H9 (cell line): ENCODE results near the gene ART4. TPM values are rescaled to one million over a fixed set of nuclear protein-coding genes. Genes with fewer than 3 reads are reported as not detected.

Experiments
- DNase-seq: peaks from one replicate; pipeline ENCODE4 v3.0.0-alpha.2; 2017
- H2AFZ ChIP-seq: one replicate; pipeline ENCODE4 v1.6.1; 2013; ENCODE audit warnings: mild to moderate bottlenecking, low read length, control low read depth, moderate library complexity
- H2AK5ac ChIP-seq: 2 replicates; pipeline ENCODE4 v1.6.1; 2013; ENCODE audit warnings: low read length, control low read depth, mixed read lengths; ENCODE audit not compliant: insufficient read length
- H2BK120ac ChIP-seq: one replicate; pipeline ENCODE4 v1.6.1; 2013; ENCODE audit warnings: low read depth, mild to moderate bottlenecking, low read length, control low read depth, inconsistent platforms; ENCODE audit not compliant: poor library complexity, severe bottlenecking
- H2BK12ac ChIP-seq: 2 replicates; pipeline ENCODE4 v1.6.1; 2013; ENCODE audit warnings: low read length, control low read depth, mixed read lengths, low read depth; ENCODE audit not compliant: insufficient read length
- H2BK15ac ChIP-seq: 2 replicates; pipeline ENCODE4 v1.6.1; 2013; ENCODE audit warnings: low read depth, low read length, control low read depth
- H2BK20ac ChIP-seq: one replicate; pipeline ENCODE4 v1.6.1; 2013; ENCODE audit warnings: low read depth, mild to moderate bottlenecking, low read length, control low read depth, inconsistent platforms; ENCODE audit not compliant: poor library complexity, severe bottlenecking
- H2BK5ac ChIP-seq: 2 replicates; pipeline ENCODE4 v1.6.1; 2013; ENCODE audit warnings: low read length, control low read depth, mixed read lengths; ENCODE audit not compliant: insufficient read length
- H3K14ac ChIP-seq: 2 replicates; pipeline ENCODE4 v1.6.1; 2013; ENCODE audit warnings: low read length, control low read depth; ENCODE audit not compliant: insufficient read depth
- H3K18ac ChIP-seq: 2 replicates; pipeline ENCODE4 v1.6.1; 2013; ENCODE audit warnings: low read depth, mild to moderate bottlenecking, mixed read lengths, low read length, control low read depth; ENCODE audit not compliant: insufficient read length
- H3K23ac ChIP-seq: 2 replicates; pipeline ENCODE4 v1.6.1; 2013; ENCODE audit warnings: low read length, control low read depth, mixed read lengths, low read depth; ENCODE audit not compliant: insufficient read length
- H3K23me2 ChIP-seq: 2 replicates; pipeline ENCODE4 v1.6.1; 2013; ENCODE audit warnings: low read depth, mild to moderate bottlenecking, mixed read lengths, low read length, control low read depth; ENCODE audit not compliant: insufficient read length, poor library complexity, severe bottlenecking
- H3K27ac ChIP-seq: 2 replicates; pipeline ENCODE4 v1.5.1; 2013; ENCODE audit warnings: low read length, control low read depth, mixed read lengths, low read depth; ENCODE audit not compliant: insufficient read length
- H3K27me3 ChIP-seq: 2 replicates; pipeline ENCODE4 v1.6.1; 2013; ENCODE audit warnings: low read length, control low read depth, inconsistent platforms; ENCODE audit not compliant: insufficient read depth
- H3K4ac ChIP-seq: 2 replicates; pipeline ENCODE4 v1.6.1; 2013; ENCODE audit warnings: low read depth, mild to moderate bottlenecking, control low read depth, inconsistent platforms, low read length, moderate library complexity
- H3K4me1 ChIP-seq: 2 replicates; pipeline ENCODE4 v1.6.1; 2013; ENCODE audit warnings: low read length, control low read depth, inconsistent platforms; ENCODE audit not compliant: insufficient read depth
- H3K4me2 ChIP-seq: 2 replicates; pipeline ENCODE4 v1.6.1; 2013; ENCODE audit warnings: low read length, control low read depth, mixed read lengths; ENCODE audit not compliant: insufficient read length, insufficient read depth
- H3K56ac ChIP-seq: 2 replicates; pipeline ENCODE4 v1.6.1; 2013; ENCODE audit warnings: low read depth, mild to moderate bottlenecking, mixed read lengths, low read length, control low read depth; ENCODE audit not compliant: insufficient read length
- H3K79me1 ChIP-seq: 2 replicates; pipeline ENCODE4 v1.6.1; 2013; ENCODE audit warnings: low read depth, mild to moderate bottlenecking, moderate library complexity, low read length, control low read depth, inconsistent platforms; ENCODE audit not compliant: insufficient read depth, poor library complexity, severe bottlenecking
- H3K79me2 ChIP-seq: 2 replicates; pipeline ENCODE4 v1.6.1; 2013; ENCODE audit warnings: low read length, control low read depth, inconsistent platforms; ENCODE audit not compliant: insufficient read depth
- H3K9ac ChIP-seq: 2 replicates; pipeline ENCODE4 v1.6.1; 2013; ENCODE audit warnings: low read length, control low read depth, mixed read lengths; ENCODE audit not compliant: insufficient read length; ENCODE audit errors: extremely low read depth
- H3K9me3 ChIP-seq: one replicate; pipeline ENCODE4 v1.6.1; 2013; ENCODE audit warnings: low read depth, low read length, inconsistent platforms; ENCODE audit not compliant: control insufficient read depth
- H3T11ph ChIP-seq: one replicate; pipeline ENCODE4 v1.6.1; 2013; ENCODE audit warnings: mild to moderate bottlenecking, low read length, control low read depth, inconsistent platforms
- H4K20me1 ChIP-seq: one replicate; pipeline ENCODE4 v1.6.1; 2013; ENCODE audit not compliant: control insufficient read depth, insufficient read length, insufficient read depth
- H4K5ac ChIP-seq: 2 replicates; pipeline ENCODE4 v1.6.1; 2013; ENCODE audit warnings: low read depth, mild to moderate bottlenecking, mixed read lengths, low read length, control low read depth; ENCODE audit not compliant: insufficient read length
- H4K8ac ChIP-seq: replicated peaks from 2 replicates; pipeline ENCODE4 v1.6.1; 2013; ENCODE audit warnings: low read length, control low read depth, mixed read lengths, low read depth; ENCODE audit not compliant: insufficient read length
- H4K91ac ChIP-seq: 2 replicates; pipeline ENCODE4 v1.6.1; 2013; ENCODE audit warnings: low read depth, mild to moderate bottlenecking, moderate library complexity, mixed read lengths, low read length, control low read depth; ENCODE audit not compliant: insufficient read length
- H3K27ac Mint-ChIP-seq, 3 experiments: 2 replicates in 2 of 3; 3 replicates in 1 of 3; pipeline ENCODE4 v1.8.0; 2020 to 2021; ENCODE audit warnings: mixed read lengths in 3 of 3, mild to moderate bottlenecking in 1 of 3, moderate library complexity in 1 of 3
- H3K27me3 Mint-ChIP-seq: 2 replicates; pipeline ENCODE4 v1.8.0; 2021; ENCODE audit warnings: low read depth, mild to moderate bottlenecking, moderate library complexity, mixed read lengths
- H3K36me3 Mint-ChIP-seq, 3 experiments: 2 replicates in 2 of 3; 3 replicates in 1 of 3; pipeline ENCODE4 v1.8.0; 2020 to 2021; ENCODE audit warnings: low read depth in 3 of 3, mixed read lengths in 3 of 3; ENCODE audit not compliant: insufficient read depth in 1 of 3
- H3K4me1 Mint-ChIP-seq, 2 experiments: 2 replicates each; pipeline ENCODE4 v1.8.0; 2020; ENCODE audit warnings: mixed read lengths in 2 of 2
- H3K4me3 Mint-ChIP-seq, 2 experiments: 2 replicates in 1 of 2; 3 replicates in 1 of 2; pipeline ENCODE4 v1.8.0; 2020 to 2021; ENCODE audit warnings: mild to moderate bottlenecking in 2 of 2, mixed read lengths in 2 of 2, moderate library complexity in 1 of 2
- H3K9me3 Mint-ChIP-seq, 2 experiments: 2 replicates in 1 of 2; 3 replicates in 1 of 2; pipeline ENCODE4 v1.8.0; 2020; ENCODE audit warnings: mild to moderate bottlenecking in 2 of 2, mixed read lengths in 2 of 2, moderate library complexity in 1 of 2
- WGBS: extraction: QIAGEN DNeasy Blood & Tissue Kit; methylation state at CpG from one replicate; pipeline ENCODE4 v1.1.7; 2013; ENCODE audit warnings: missing lambda C conversion rate, low lambda C conversion rate, mixed read lengths; ENCODE audit not compliant: insufficient read length; ENCODE audit errors: extremely low coverage; 5-methylcytosine and 5-hydroxymethylcytosine counted together
- total RNA-seq: library from RNA; stranded (reverse); gene quantifications from 2 replicates; pipeline ENCODE4 v1.2.1, GENCODE V29; 2021
- TF ChIP-seq, protein P1 (sequence below): fragments of 200-600 bp; sonication (generic); conservative IDR thresholded peaks from 3 replicates; pipeline ENCODE4 v1.8.0; 2021; ENCODE audit warnings: antibody characterized with exemption, mild to moderate bottlenecking

The ART4 gene
- total RNA-seq, 1 experiment from 2014 or later = not detected

DNA sequence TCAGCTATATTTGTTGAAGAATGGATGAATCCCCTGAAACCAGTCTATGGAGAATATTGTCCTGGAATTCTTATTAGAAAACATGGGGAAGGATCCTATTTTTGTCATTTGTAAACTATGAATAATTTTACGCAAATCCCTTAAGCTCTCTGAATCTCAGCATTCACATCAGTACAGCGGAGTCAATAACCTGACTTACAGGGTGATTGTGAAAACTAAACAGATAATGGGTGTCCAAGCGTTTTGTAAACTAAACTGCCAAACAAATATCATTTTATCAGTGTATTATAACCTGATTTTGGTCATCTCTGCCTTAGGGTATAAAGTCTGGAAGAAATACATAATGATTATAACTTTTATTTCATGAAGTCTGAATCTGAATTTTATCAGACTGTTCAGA, 10.0 kb downstream of the ART4 start:
- DNase-seq = no peak
- H3K4me2 ChIP-seq = no peak overlapping the region
- no peak overlapping the region for H3T11ph ChIP-seq
- peaks cover 0 to 2% of the 10 kb centered on the region in 2 experiments; a peak in 1 of 5 replicates for H3K9me3 Mint-ChIP-seq
- H2BK20ac ChIP-seq = no peak overlapping the region
- no peaks in the 10 kb centered on the region for H3K27me3 Mint-ChIP-seq
- no peak overlapping the region for H2BK15ac ChIP-seq
- no peak overlapping the region for H2AK5ac ChIP-seq
- H3K9me3 ChIP-seq = no peaks in the 10 kb centered on the region
- H4K8ac ChIP-seq = no peak overlapping the region
- no peaks in the 10 kb centered on the region for H4K20me1 ChIP-seq
- no peak overlapping the region for H2BK12ac ChIP-seq
- no peaks in the 10 kb centered on the region for H3K4me1 ChIP-seq
- no peaks in the 10 kb centered on the region for H3K27me3 ChIP-seq
- H3K4me1 Mint-ChIP-seq = 0 out of 4 replicates have a peak, but pooled peaks cover 0 to 3% of the 10 kb centered on the region in 2 experiments
- TF ChIP-seq, protein P1, sequence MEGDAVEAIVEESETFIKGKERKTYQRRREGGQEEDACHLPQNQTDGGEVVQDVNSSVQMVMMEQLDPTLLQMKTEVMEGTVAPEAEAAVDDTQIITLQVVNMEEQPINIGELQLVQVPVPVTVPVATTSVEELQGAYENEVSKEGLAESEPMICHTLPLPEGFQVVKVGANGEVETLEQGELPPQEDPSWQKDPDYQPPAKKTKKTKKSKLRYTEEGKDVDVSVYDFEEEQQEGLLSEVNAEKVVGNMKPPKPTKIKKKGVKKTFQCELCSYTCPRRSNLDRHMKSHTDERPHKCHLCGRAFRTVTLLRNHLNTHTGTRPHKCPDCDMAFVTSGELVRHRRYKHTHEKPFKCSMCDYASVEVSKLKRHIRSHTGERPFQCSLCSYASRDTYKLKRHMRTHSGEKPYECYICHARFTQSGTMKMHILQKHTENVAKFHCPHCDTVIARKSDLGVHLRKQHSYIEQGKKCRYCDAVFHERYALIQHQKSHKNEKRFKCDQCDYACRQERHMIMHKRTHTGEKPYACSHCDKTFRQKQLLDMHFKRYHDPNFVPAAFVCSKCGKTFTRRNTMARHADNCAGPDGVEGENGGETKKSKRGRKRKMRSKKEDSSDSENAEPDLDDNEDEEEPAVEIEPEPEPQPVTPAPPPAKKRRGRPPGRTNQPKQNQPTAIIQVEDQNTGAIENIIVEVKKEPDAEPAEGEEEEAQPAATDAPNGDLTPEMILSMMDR = no peak
- no peak overlapping the region for H3K27ac Mint-ChIP-seq
- H2BK5ac ChIP-seq = no peak overlapping the region
- no peak overlapping the region for H4K5ac ChIP-seq
- no peak overlapping the region for H3K18ac ChIP-seq
- H2BK120ac ChIP-seq = no peak overlapping the region
- no peak overlapping the region for H3K27ac ChIP-seq
- no CpG with 5 or more reads among the region's 3 CpGs for WGBS
- no peak overlapping the region for H3K9ac ChIP-seq
- H3K79me1 ChIP-seq = no peaks in the 10 kb centered on the region
- no peak overlapping the region for H4K91ac ChIP-seq
- H2AFZ ChIP-seq = no peak overlapping the region
- H3K14ac ChIP-seq = no peak overlapping the region
- H3K4ac ChIP-seq = no peak overlapping the region
- H3K56ac ChIP-seq = no peak overlapping the region
- H3K23ac ChIP-seq = no peak overlapping the region
- H3K36me3 Mint-ChIP-seq = no peaks in the 10 kb centered on the region
- no peaks in the 10 kb centered on the region for H3K23me2 ChIP-seq
- no peaks in the 10 kb centered on the region; the same call in 1 of the 2 replicates for H3K79me2 ChIP-seq
- no peak overlapping the region for H3K4me3 Mint-ChIP-seq
